ENCODE measurements around the gene KBTBD4. TPM values are rescaled to one million over a fixed set of nuclear protein-coding genes. Genes with fewer than 3 reads are reported as not detected.

The KBTBD4 gene
- total RNA-seq, 1 experiment from 2014 or later: 15.9 TPM

GRCh38 chr11:47529951-47530350 lies 48.8 kb downstream of the KBTBD4 start:
- no peak overlapping the region for H2BK120ac ChIP-seq (ENCODE audit: low read depth, low read length, poor library complexity, severe bottlenecking)
- H3K36me3 Mint-ChIP-seq (ENCODE audit: insufficient read depth in 1 of 3, low read depth in 3 of 3): peaks cover 0 to 11% (median 4%) of the 10 kb centered on the region in 3 experiments; a peak in 4 of 7 replicates
- no peak overlapping the region for H4K8ac ChIP-seq (replicated peaks; ENCODE audit: insufficient read length, low read depth, low read length)
- no peak for DNase-seq
- H3K4me2 ChIP-seq (ENCODE audit: insufficient read depth, insufficient read length, low read length): no peak overlapping the region
- peak overlapping the region in 1 of 3 experiments; percentile 18; a peak in 2 of 7 replicates for H3K27ac Mint-ChIP-seq
- no peak overlapping the region for H3K4me3 Mint-ChIP-seq
- H2AK5ac ChIP-seq (ENCODE audit: insufficient read length, low read length): no peak overlapping the region
- peaks cover 4% of the 10 kb centered on the region for H3K79me1 ChIP-seq (ENCODE audit: insufficient read depth, low read depth, low read length, poor library complexity, severe bottlenecking)
- H3K27ac ChIP-seq (ENCODE audit: insufficient read length, low read depth, low read length): no peak overlapping the region
- no peaks in the 10 kb centered on the region; the same call in 1 of the 2 replicates for H3K27me3 Mint-ChIP-seq (ENCODE audit: low read depth)
- no peaks in the 10 kb centered on the region for H3K27me3 ChIP-seq (ENCODE audit: insufficient read depth, low read length)
- no peak overlapping the region for H3K9ac ChIP-seq (ENCODE audit: extremely low read depth, insufficient read length, low read length)
- TF ChIP-seq CTCF (conservative IDR thresholded peaks at IDR 0.05): no peak
- peaks cover 28 to 29% of the 10 kb centered on the region in 2 experiments for H3K4me1 Mint-ChIP-seq
- no peak overlapping the region for H2BK12ac ChIP-seq (ENCODE audit: insufficient read length, low read depth, low read length)
- H3K23me2 ChIP-seq (ENCODE audit: insufficient read length, low read depth, low read length, poor library complexity, severe bottlenecking): no peaks in the 10 kb centered on the region
- H2BK20ac ChIP-seq (ENCODE audit: low read depth, low read length, poor library complexity, severe bottlenecking): no peak overlapping the region
- no peak overlapping the region for H3K18ac ChIP-seq (ENCODE audit: insufficient read length, low read depth, low read length)
- no peaks in the 10 kb centered on the region; the same call in 1 of the 2 replicates for H3K4me1 ChIP-seq (ENCODE audit: insufficient read depth, low read length)
- H3K23ac ChIP-seq (ENCODE audit: insufficient read length, low read depth, low read length): no peak overlapping the region
- no peak overlapping the region for H3T11ph ChIP-seq (ENCODE audit: low read length)
- WGBS (ENCODE audit: extremely low coverage, insufficient read length, low lambda C conversion rate): no CpG with 5 or more reads among the region's 4 CpGs
- peaks cover 63% of the 10 kb centered on the region; the same call in 1 of the 2 replicates for H3K79me2 ChIP-seq (ENCODE audit: insufficient read depth, low read length)
- H2BK5ac ChIP-seq (ENCODE audit: insufficient read length, low read length): no peak overlapping the region
- H3K9me3 Mint-ChIP-seq: no peaks in the 10 kb centered on the region
- no peak overlapping the region for H4K91ac ChIP-seq (ENCODE audit: insufficient read length, low read depth, low read length)
- no peak overlapping the region for H3K14ac ChIP-seq (ENCODE audit: insufficient read depth, low read length)
- H4K5ac ChIP-seq (ENCODE audit: insufficient read length, low read depth, low read length): no peak overlapping the region
- no peaks in the 10 kb centered on the region for H4K20me1 ChIP-seq (ENCODE audit: control insufficient read depth, insufficient read depth, insufficient read length)
- no peaks in the 10 kb centered on the region for H3K9me3 ChIP-seq (ENCODE audit: control insufficient read depth, low read depth, low read length)
- H3K4ac ChIP-seq (ENCODE audit: low read depth, low read length): no peak overlapping the region
- H2BK15ac ChIP-seq (ENCODE audit: low read depth, low read length): no peak overlapping the region
- H2AFZ ChIP-seq (ENCODE audit: low read length): no peak overlapping the region
- H3K56ac ChIP-seq (ENCODE audit: insufficient read length, low read depth, low read length): no peak overlapping the region
